Measurements from ENCODE around the gene MRGPRD.

MRGPRD gene

GRCh38 chr11:68959465-68960293 lies 21.1 kb downstream of the MRGPRD start:
- no peak overlapping the region for H3K27ac ChIP-seq
- TF ChIP-seq CTCF (IDR thresholded peaks at IDR 0.05) = no peak
- DNase-seq (ENCODE audit: low spot score) = no peak

GRCh38 chr11:68958211-68958610 lies 22.6 kb downstream of the MRGPRD start:
- H3K4me3 ChIP-seq = no peak overlapping the region
- DNase-seq (ENCODE audit: low spot score) = no peak
- TF ChIP-seq CTCF (IDR thresholded peaks at IDR 0.05) = no peak
- no peak overlapping the region for H3K27ac ChIP-seq

More at GRCh38 chr11:68959465-68960293, 21.1 kb downstream of the MRGPRD start:
- H3K4me3 ChIP-seq = no peak overlapping the region

- DNase-seq (ENCODE audit: low spot score) = no peak
- no peak overlapping the region for H3K27ac ChIP-seq
- no peak overlapping the region for H3K4me3 ChIP-seq
- TF ChIP-seq CTCF (IDR thresholded peaks at IDR 0.05) = no peak
Measured at GRCh38 chr11:68956547-68957254, 24.1 kb downstream of the MRGPRD start.

- no peak overlapping the region for H3K27ac ChIP-seq
- no peak for TF ChIP-seq CTCF (IDR thresholded peaks at IDR 0.05)
- H3K4me3 ChIP-seq = no peak overlapping the region
- no peak for DNase-seq (ENCODE audit: low spot score)
Measured at GRCh38 chr11:68956142-68956541, 24.6 kb downstream of the MRGPRD start.

GRCh38 chr11:68955607-68955958 lies 25.2 kb downstream of the MRGPRD start:
- H3K4me3 ChIP-seq = no peak overlapping the region

GRCh38 chr11:68954836-68955606 lies 25.8 kb downstream of the MRGPRD start:
- no peak for TF ChIP-seq CTCF (IDR thresholded peaks at IDR 0.05)
- no peak for DNase-seq (ENCODE audit: low spot score)
- Histone ChIP-seq H3K27ac (no peak overlapping the region), H3K4me3 (no peak overlapping the region)

More at GRCh38 chr11:68955607-68955958, 25.2 kb downstream of the MRGPRD start:
- TF ChIP-seq CTCF (IDR thresholded peaks at IDR 0.05) = no peak
- no peak for DNase-seq (ENCODE audit: low spot score)
- H3K27ac ChIP-seq = no peak overlapping the region

Measured in coronary artery (tissue), 2 donors.